Fibroblast of gingiva (primary cell): ENCODE data around the gene FAM219A.
A peak's percentile ranks its signal among the peaks of the same experiment; 100 is the strongest.
"Not testable (repeated sequence)": the region's sequence is repeated elsewhere in the genome, so short reads cannot be mapped to it uniquely, and the experiment has no call there.

Experiments used
- DNase-seq: peaks from one replicate; pipeline ENCODE4 v3.0.0-alpha.2; 2011; ENCODE audit warnings: low read depth

FAM219A gene

GRCh38 chr9:34376596-34377403 lies 81.6 kb downstream of the FAM219A start, which contains the start of gene MYORG:
TSS of gene MYORG (minus strand) at chr9:34376898. CDS start at chr9:34372943, 3,955 bp downstream.
- DNase-seq, result peak; percentile 79

- DNase-seq, result no peak
Observed at GRCh38 chr9:34375901-34376595, 82.3 kb downstream of the FAM219A start.

- DNase-seq, result no peak
Observed at GRCh38 chr9:34374905-34375552, 83.3 kb downstream of the FAM219A start.

- DNase-seq, result no peak
Observed at GRCh38 chr9:34374339-34374738, 84.0 kb downstream of the FAM219A start.

- no peak for DNase-seq
Observed at GRCh38 chr9:34373749-34374148, 84.6 kb downstream of the FAM219A start.

- DNase-seq, result no peak
Observed at GRCh38 chr9:34372467-34373011, 85.8 kb downstream of the FAM219A start.

GRCh38 chr9:34371886-34372466 lies 86.4 kb downstream of the FAM219A start:
- DNase-seq, result no peak

DNA sequence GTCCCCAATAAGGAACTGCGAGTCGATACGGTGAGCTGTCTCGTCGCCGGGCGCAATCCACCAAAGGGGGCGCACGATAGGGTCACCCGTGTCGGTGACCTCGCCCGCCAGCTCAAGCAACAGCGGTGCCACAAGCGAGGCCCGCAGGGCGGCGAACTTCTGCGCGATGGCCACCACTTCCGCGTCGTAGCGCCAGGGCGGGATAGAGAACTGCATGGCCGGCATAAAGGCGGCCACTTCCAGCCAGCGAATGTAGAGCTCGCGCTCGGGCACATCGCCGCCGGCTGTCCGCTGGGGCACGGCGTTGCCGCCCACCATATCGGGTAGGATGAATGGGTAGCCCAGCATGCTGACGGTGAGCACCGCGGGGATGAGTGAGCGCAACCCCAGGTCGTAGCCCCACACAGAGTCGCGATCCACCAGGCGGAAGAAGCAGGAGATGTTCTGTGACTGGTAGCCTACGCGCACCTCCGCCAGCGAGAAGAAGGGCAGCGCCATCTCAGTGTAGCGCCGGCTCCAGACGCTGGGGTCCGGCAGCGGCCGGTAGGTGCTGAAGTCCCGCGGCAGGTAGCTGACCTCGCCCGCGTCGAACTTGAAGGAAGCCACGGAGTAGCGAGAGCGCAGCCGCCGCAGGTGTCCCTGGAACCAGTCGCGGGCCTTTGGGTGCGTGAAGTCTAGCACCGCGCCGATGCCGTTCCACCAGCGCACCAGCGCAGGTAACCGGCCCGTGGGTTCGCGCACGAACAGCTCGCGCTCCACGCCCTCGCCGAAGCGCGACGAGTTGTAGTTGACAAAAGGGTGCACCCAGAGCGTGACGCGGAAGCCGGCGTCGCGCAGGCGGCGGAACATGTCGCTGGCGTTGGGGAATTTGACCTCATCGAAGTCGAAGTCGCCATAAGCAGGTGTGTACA lies 87.1 kb downstream of the FAM219A start:
- DNase-seq, result no peak

DNA sequence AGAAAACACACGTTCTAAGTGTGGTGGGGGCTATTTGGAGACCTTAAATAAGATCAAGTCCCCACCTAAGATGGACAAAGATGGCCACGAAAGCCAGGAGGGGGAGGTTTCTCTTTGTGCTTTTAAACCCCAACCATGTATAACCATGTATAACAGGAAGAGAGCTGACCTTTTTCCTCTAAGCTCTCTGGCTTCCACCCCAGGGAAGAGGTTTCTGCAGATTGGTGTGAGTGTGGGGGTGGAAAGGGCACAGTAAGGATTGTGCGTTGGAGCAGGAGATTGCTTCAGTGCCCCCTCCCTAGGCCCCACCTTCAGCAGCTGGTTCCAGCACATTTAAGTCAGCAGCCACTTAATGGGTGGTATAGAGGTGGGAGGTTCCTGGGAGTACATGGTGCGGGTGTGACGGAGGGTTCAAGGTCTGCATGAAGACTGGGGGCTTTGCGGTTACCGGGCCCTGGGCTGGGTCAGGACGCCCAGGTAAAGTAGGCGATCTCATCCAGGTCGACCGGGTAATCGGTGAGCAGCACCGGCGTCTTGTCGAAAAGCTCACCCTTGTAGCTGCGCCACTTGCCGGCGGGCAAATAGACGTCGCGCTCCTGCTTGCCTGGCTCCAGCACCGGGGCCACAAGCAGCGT lies 87.9 kb downstream of the FAM219A start:
- DNase-seq, result no peak

DNA sequence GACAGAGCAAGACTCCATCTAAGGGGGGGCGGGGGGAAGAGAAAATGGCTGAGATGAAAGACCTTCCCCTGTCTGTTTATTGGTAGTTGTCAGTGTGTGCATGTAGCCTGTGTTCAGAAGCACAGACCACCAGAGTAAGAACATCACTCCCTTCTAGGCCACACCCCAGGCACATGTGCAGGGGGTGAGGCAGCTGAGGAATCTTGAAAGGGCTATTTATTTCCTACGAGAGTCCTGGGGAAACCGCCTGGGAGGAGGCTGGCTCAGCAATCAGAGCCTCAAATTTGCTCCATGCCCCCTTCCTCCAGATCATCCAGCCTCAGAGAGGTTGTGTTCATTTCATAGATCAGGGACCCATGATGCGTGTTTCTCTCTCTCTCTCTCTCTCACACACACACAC lies 88.7 kb downstream of the FAM219A start:
- no peak for DNase-seq

DNA sequence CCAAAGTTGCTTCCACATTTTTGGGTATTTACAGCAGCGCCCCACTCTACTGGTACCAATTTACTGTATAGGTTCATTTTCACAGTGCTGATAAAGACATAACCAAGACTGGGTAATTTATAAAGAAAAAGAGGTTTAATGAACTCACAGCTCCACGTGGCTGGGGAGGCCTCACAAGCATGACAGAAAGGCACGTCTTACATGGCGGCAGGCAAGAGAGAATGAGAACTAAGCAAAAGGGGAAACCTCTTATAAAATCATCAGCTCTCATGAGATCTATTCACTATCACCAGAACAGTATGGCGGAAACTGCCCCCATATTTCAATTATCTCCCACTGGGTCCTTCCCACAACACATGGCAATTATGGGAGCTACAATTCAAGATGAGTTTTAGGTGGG lies 89.6 kb downstream of the FAM219A start:
- DNase-seq, result not testable (repeated sequence)

DNA sequence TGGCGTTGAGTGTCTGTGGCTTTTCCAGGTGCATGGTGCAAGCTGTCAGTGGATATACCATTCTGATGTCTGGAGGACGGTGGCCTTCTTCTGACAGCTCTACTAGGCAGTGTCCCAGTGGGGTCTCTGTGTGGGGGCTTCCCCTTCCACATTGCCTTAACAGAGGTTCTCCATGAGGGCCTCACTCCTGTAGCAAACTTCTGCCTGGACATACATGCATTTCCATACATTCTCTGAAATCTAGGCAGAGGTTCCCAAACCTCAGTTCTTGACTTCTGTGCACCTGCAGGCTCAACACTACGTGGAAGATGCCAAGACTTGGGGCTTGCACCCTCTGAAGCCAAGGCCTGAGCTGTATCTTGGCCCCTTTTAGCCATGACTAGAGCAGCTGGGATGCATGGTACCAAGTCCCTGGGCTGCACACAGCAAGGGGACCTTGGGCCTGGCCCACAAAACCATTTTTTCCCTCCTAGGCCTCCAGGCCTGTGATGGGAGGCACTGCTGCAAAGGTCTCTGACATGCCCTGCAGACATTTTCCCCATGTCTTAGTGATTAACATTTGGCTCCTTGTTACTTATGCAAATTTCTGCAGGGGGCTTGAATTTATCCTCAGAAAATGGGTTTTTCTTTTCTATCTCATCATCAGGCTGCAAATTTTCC lies 90.5 kb downstream of the FAM219A start:
- not testable (repeated sequence) for DNase-seq

DNA sequence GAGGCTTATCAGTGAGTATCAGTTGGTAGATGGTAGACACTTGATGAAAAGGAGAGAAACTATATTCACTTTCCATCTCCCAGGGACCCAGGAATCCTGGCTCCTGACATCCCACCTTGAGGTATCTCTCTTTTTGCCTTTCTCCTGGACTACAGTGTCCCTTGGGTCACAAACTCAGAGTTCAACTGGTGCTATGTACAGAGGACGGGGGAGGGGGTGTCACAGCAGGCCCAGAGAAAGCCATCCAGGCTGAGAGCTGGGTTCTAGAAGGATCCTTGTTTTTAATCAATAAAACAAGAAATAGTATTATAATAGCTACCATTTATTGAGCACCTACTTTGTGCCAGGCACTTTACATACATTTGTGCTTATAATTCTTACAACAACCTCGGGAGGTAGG lies 92.0 kb downstream of the FAM219A start:
- DNase-seq, result no peak

DNA sequence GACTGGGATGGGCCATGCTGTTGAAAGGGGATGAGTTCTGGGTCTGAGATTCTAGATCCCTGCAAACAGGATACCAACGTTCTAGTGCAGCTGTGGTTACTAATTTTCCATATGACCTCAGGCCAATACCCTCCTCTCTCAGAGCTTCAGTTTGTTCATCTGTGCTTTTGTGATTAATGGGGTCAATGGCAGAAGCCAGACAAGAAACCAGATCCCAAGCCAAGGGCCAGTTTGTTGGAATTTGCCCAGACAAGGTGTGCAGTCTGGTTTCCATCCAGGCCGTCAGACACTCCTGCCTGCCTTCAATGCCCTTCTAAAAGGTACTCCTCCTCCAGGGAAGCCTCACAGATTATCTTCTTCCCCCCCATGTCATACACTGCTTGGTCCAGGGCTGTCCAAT lies 93.1 kb downstream of the FAM219A start:
- DNase-seq, result no peak

DNA sequence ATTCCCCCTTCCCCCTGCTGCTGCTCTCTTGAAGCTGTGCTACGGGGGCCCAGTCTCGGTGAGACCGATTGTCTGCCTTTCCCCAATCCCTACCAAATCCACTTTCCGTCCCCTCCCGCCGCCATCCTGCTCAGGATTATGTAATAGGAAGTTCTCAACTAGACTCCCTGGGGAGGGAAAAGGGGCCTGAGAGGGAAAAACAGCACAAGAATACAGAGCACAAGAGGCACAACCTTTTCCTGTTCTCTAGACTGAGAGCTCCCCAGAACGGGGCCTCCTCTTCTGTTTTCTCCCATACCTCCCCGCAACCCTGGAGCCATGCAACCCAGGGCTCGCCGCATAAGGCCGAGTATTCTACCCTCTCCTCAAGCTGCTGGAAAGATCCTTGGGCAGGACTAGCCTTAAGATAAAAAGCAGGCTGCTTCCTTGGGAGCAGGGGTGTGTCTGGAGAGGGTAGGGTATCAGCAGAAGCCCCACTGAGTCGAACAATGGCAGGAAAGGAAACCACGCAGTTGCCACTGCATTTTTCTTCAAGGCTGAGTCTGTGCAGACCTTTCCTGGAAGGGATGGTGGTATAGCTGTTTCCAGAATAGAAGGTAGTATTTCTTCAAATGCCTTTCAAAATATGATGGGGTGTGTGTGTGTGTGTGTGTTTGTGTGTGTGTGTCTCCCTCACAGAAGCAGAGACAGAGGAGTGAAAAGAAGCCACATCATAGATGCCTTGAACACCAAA lies 94.6 kb downstream of the FAM219A start:
- no peak for DNase-seq

GRCh38 chr9:34362614-34363214 lies 95.7 kb downstream of the FAM219A start:
- DNase-seq, result no peak

- DNase-seq, result not testable (repeated sequence)
Observed at GRCh38 chr9:34352957-34353356, 105.4 kb downstream of the FAM219A start.

DNA sequence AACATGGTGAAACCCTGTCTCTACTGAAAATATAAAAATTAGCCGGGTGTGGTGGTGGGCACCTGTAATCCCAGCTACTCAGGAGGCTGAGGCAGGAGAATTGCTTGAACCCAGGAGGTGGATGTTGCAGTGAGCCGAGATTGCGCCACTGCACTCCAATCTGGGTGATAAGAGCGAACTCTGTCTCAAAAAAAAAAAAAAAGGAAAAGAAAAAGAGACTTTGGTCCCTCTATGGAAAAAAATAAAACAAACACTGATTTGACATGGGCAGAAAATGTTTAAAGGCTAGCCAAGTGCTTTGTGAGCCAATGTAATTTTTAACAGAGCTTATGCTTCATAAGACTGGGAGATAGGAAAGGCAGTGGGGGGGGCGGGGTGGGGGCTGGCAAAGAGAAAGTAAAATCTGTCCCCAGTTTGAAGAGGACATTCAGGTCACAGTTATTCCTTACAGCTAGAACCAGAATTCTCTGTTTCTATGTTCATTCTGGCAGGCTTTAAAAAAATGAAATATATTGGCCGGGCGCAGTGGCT lies 106.2 kb downstream of the FAM219A start:
- DNase-seq, result not testable (repeated sequence)

DNA sequence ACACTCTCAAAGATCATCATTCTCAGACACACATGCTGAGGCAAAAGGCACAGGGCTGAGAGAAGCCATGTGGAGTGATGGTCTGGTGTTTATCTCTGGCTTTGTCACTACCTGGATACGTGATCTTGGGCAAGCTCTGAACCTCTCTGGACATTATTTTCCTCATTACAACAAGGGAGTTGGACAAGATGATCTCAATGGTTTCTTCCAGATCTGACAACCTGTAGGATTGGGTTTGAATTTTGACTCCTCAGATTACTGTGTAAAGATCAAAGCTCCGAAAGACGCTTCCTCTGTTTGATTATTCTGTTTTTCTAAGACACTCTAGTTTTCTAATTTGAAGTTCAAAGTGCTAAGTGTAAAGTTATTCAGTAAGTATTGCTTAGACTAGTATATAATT lies 109.0 kb downstream of the FAM219A start:
- DNase-seq, result no peak
